ENCODE data around the gene THY1.

- TF ChIP-seq CTCF (IDR thresholded peaks at IDR 0.05) = no peak
- no peak for TF ChIP-seq EZH2phosphoT487 (IDR thresholded peaks at IDR 0.05)
- no peak for TF ChIP-seq EZH2 (IDR thresholded peaks at IDR 0.05)
Measured at GRCh38 chr11:119415966-119416365, 7.0 kb downstream of the THY1 start.

Data from neural progenitor cell (in vitro differentiated cells).